Measurements from ENCODE around the gene FSTL4. TPM values are rescaled to one million over a fixed set of nuclear protein-coding genes. Genes with fewer than 3 reads are reported as not detected.

Gene FSTL4
- total RNA-seq, 4 donors from 2014 or later = 5.1 to 8.3 (median 6.0) TPM

DNA sequence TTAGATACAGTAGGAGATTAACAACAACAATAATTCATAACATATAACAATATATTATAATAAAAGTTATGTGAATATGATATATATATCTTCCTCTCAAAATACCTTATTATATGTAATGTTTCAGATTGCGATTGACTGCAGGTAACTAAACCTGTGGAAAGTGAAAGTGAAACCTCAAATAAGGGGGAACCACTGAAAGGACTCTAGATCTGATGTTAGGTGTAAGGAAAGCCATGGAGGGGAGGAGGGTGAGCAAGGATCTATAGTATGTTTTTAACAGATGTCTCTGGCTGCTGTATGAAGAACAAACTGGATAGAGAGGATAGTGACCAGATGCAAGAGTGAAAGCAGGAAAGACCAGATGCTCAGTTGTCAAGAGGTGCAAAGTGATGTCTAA lies 5.8 kb upstream of the FSTL4 start:
- DNase-seq (ENCODE audit: low spot score in 2 of 2) = no peak
- intact Hi-C loops (cut with DNase I; ENCODE audit: low total_unique reads) = loop anchor here (10.0 kb wide), 1 partner anchor 923 kb away; no protein-coding TSS in a partner anchor
- TF ChIP-seq, protein P1, sequence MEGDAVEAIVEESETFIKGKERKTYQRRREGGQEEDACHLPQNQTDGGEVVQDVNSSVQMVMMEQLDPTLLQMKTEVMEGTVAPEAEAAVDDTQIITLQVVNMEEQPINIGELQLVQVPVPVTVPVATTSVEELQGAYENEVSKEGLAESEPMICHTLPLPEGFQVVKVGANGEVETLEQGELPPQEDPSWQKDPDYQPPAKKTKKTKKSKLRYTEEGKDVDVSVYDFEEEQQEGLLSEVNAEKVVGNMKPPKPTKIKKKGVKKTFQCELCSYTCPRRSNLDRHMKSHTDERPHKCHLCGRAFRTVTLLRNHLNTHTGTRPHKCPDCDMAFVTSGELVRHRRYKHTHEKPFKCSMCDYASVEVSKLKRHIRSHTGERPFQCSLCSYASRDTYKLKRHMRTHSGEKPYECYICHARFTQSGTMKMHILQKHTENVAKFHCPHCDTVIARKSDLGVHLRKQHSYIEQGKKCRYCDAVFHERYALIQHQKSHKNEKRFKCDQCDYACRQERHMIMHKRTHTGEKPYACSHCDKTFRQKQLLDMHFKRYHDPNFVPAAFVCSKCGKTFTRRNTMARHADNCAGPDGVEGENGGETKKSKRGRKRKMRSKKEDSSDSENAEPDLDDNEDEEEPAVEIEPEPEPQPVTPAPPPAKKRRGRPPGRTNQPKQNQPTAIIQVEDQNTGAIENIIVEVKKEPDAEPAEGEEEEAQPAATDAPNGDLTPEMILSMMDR (IDR thresholded peaks at IDR 0.05) = no peak
- no peak for TF ChIP-seq POLR2A (IDR thresholded peaks at IDR 0.05)
- WGBS, 2 donors = 70 to 78% methylated on average over 1 of the region's 1 CpG
- no peak overlapping the region for H3K4me3 ChIP-seq (ENCODE audit: low read depth, poor library complexity, severe bottlenecking)

DNA sequence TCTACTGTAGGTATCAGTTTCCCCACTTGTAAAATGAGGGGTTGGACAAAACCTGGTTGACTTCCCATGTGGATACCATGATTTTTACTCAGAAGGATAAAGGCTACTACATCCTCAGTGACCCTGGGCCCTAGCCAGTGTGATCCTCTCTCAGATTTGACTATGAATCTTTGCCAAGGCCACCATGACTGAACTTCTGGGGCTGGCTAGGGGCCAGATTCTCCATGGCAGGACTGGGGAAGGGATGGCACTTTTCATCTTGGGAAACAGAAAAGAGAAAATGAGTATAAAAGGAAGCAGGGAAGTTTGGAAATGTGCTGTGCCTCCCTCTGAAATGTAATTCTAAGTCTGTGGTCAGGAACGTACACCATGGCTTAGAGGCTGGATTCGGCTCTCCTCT lies 1.4 kb upstream of the FSTL4 start:
- intact Hi-C loops (cut with DNase I; ENCODE audit: low total_unique reads) = loop anchor here (10.0 kb wide), 1 partner anchor 919 kb away; no protein-coding TSS in a partner anchor
- DNase-seq (ENCODE audit: low spot score in 2 of 2) = no peak
- TF ChIP-seq, protein P1 (IDR thresholded peaks at IDR 0.05) = no peak
- no peak for TF ChIP-seq POLR2A (IDR thresholded peaks at IDR 0.05)
- 80 to 90% methylated on average over 2 of the region's 2 CpGs for WGBS, 2 donors
- H3K4me3 ChIP-seq (ENCODE audit: low read depth, poor library complexity, severe bottlenecking) = no peak overlapping the region

DNA sequence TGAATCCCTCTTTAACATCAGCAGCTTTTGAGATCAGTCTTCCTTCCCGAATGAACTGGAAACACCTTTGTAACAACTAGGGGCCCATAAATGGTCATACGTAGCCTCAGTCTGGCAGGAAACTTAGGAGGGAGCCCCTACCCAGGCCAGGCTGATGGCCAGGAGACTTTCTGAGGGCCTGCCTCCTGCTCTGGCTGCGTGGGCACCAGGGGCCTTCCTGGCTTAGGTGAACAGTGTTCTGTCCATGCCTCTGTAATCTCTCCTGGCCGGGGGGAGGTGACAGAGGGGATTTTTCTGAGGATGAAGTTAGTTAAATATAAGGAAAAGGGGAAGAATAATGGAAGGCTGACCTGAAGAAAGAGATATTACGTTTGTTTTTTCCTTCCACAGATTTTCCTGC lies 843 bp upstream of the FSTL4 start:
- TF ChIP-seq POLR2A (IDR thresholded peaks at IDR 0.05) = no peak
- TF ChIP-seq, protein P1 (IDR thresholded peaks at IDR 0.05) = no peak
- 75 to 91% methylated on average over 5 of the region's 5 CpGs for WGBS, 2 donors
- intact Hi-C loops (cut with DNase I; ENCODE audit: low total_unique reads) = loop anchor here (10.0 kb wide), 1 partner anchor 918 kb away; no protein-coding TSS in a partner anchor
- no peak overlapping the region for H3K4me3 ChIP-seq (ENCODE audit: low read depth, poor library complexity, severe bottlenecking)
- DNase-seq (ENCODE audit: low spot score in 2 of 2) = no peak

DNA sequence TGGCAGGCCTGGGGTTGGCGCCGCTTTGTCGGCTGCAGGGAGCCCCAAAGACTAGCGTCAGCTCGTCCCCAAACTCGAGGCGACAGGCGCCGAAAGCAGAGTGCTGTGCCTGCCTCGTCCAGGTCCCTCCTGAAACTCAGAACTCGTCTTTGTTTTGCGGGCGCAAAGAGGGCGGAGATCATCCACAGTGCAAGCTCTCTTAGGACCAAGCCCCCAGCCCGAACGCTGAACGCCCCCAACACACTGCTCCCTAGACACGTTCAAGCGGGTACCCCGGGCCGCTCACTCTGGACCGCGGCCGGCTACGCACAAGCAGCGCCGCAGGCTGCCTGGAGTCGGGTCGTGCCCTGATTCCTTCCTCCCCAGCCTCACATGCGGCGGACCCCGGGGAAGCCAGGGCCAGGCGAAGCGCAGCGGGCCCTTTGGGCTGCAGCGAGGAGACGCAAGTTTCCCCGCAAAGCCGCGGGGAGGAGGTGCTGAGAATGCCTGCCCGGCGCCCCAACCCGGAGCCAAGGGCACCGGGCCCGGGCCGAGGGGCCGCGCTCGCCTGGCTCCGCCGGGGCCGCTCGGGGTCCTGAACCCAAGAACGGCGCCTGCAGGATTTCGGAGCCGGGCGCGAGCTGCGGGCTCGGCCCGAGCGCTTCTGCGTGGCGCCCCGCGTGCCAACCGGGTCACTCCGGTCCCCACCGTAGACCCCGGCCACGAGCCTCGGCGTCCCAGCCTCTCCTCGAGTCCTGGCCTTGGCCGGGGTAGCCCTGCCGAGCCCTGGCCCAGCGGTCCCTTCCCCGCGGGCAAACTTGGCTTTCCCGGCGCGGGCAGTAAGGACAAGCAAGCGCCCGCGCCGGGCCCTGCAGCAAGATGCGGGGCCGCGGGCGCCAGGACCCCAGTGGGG lies 738 bp downstream of the FSTL4 start:
- H3K4me3 ChIP-seq (ENCODE audit: low read depth, poor library complexity, severe bottlenecking) = peak overlapping the region; percentile 10
- no peak for TF ChIP-seq POLR2A (IDR thresholded peaks at IDR 0.05)
- TF ChIP-seq, protein P1 (IDR thresholded peaks at IDR 0.05) = no peak
- DNase-seq (ENCODE audit: low spot score in 2 of 2) = no peak
- 1 to 3% methylated on average over 39 to 51 of the region's 91 CpGs for WGBS, 2 donors
- intact Hi-C loops (cut with DNase I; ENCODE audit: low total_unique reads) = loop anchor here (10.0 kb wide), 1 partner anchor 917 kb away; no protein-coding TSS in a partner anchor

DNA sequence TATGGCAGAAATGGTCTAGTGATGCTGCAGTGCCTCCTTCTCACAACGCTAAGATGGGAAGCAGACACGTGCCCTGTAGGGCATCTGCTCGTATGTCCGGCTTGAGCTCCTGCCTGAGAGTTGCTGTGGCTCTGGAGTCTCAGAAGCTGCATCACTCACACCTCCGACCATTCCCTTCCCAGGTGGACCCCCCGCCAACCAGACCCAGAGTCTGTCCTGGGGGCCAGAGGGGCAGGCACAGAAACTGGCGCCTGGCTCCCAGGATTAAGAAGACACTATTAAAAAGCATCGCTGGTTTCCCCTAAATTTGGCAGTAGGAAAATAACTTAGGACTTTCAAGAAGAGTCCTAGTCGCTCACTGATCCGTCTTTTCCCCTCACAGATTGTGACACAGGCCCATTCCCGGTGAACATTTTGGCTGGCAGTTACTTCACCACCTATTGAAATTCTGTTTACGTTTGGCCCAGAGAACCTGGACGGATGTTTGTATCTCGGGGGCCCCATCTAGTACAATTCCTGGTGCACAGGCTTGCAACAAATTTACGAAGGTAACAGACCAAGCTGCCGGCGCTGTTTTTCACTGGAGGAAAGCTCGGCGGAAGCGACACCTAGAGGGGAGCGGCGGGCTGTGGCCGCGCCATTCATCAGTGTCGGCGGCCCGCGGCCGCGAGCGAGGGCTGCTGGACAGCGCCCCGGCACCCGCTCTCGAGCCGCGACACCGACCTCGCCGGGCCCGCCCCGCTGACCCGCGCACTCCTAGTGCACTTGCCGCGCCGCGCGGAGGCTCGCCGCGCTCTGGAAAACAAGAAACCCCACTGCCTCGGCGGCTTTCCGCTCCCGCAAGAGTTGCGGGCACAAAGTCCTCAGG lies 1.6 kb downstream of the FSTL4 start:
- no peak for DNase-seq (ENCODE audit: low spot score in 2 of 2)
- H3K4me3 ChIP-seq (ENCODE audit: low read depth, poor library complexity, severe bottlenecking) = no peak overlapping the region
- intact Hi-C loops (cut with DNase I; ENCODE audit: low total_unique reads) = loop anchor here (10.0 kb wide), 1 partner anchor 916 kb away; no protein-coding TSS in a partner anchor
- 15 to 43% methylated on average over 14 to 38 of the region's 57 CpGs for WGBS, 2 donors
- TF ChIP-seq, protein P1 (IDR thresholded peaks at IDR 0.05) = no peak
- TF ChIP-seq POLR2A (IDR thresholded peaks at IDR 0.05) = no peak

All from lower leg skin (tissue), 4 donors.